Psoas muscle (tissue), 8 donors: Measurements from ENCODE around the gene RHBDD1. TPM values are rescaled to one million over a fixed set of nuclear protein-coding genes. Genes with fewer than 3 reads are reported as not detected.

ENCODE experiments used
- ATAC-seq, 4 donors: fragments of 200-7000 bp; cut with Tn5 transposase; one replicate each; pipeline ENCODE4 v1.9.1; 2020; ENCODE audit warnings: moderate library complexity in 3 of 4, mild to moderate bottlenecking in 2 of 4
- DNase-seq, 2 donors: peaks; one replicate each; pipeline ENCODE4 v3.0.0-alpha.2; 2020
- H3K27ac ChIP-seq: fragments of 200-600 bp; one replicate; pipeline ENCODE4 v1.8.0; 2022
- H3K27me3 ChIP-seq, 3 donors: fragments of 200-600 bp in 1 of 3; one replicate each; pipeline versions ENCODE4 v1.6.1 to v1.8.0; 2013 to 2022; ENCODE audit warnings: low read length in 2 of 3, mild to moderate bottlenecking in 2 of 3, moderate library complexity in 1 of 3; ENCODE audit not compliant: insufficient read depth in 3 of 3
- H3K36me3 ChIP-seq, 2 donors: fragments of 200-600 bp in 1 of 2; one replicate each; pipeline versions ENCODE4 v1.6.1 to v1.8.0; 2013 to 2022; ENCODE audit warnings: low read depth in 1 of 2, mild to moderate bottlenecking in 1 of 2, moderate library complexity in 1 of 2; ENCODE audit not compliant: insufficient read depth in 1 of 2
- H3K4me1 ChIP-seq: fragments of 200-600 bp; one replicate; pipeline ENCODE4 v1.8.0; 2022
- H3K4me3 ChIP-seq: fragments of 200-600 bp; one replicate; pipeline ENCODE4 v1.8.0; 2022; ENCODE audit warnings: mild to moderate bottlenecking
- H3K9me3 ChIP-seq: fragments of 200-600 bp; one replicate; pipeline ENCODE4 v1.8.0; 2022
- CTCF ChIP-seq: fragments of 200-600 bp; IDR thresholded peaks from one replicate; pipeline ENCODE4 v1.8.0; 2022; ENCODE audit warnings: antibody characterized with exemption
- WGBS, 3 donors: extraction: QIAGEN DNeasy Blood & Tissue Kit; methylation state at CpG; one replicate each; pipeline versions ENCODE4 v1.1.6 to v1.1.7; 2013; 5-methylcytosine and 5-hydroxymethylcytosine counted together
- intact Hi-C, 2 donors: fragments of 100-400 bp; cut with DNase I; formaldehyde crosslinking; loops; one replicate each; pipeline versions ENCODE4 v1.11.0 to v1.14.2; 2022
- polyA plus RNA-seq, 3 donors: library from polyadenylated mRNA; stranded (reverse); fragments of 200-250 nt; gene quantifications; one replicate each; pipeline ENCODE4 v1.2.3, GENCODE V29; 2013
- total RNA-seq, 4 donors: library from RNA; stranded (reverse); fragmentation: NEBNext Ultra II Directional in 2 of 4; extraction: Animal tissue kit (Norgen Biotek cat#: 25700) in 2 of 4; gene quantifications; one replicate each; pipeline versions ENCODE4 v1.2.1 to v1.2.4, GENCODE V29; 2021 to 2023
- donor health status: healthy with polysubstance abuse.
- donor health status: DM: no; HTN: no; CAD: no; lungs with moderate emphysema.
- donor health status: Bipolar disorder and iron deficiency.
- donor health status: healthy.
- donor health status: DM: yes; HTN: yes; CAD: no.
- donor health status: DM: no; HTN: no; CAD: no.
- donor health status: DM: no; HTN: no; CAD: no.
- donor health status: DM: yes; HTN: yes; CAD: no.

RHBDD1 gene
- total and polyA plus RNA-seq, 7 donors: 6.7 to 26.1 (median 17.9) TPM

DNA sequence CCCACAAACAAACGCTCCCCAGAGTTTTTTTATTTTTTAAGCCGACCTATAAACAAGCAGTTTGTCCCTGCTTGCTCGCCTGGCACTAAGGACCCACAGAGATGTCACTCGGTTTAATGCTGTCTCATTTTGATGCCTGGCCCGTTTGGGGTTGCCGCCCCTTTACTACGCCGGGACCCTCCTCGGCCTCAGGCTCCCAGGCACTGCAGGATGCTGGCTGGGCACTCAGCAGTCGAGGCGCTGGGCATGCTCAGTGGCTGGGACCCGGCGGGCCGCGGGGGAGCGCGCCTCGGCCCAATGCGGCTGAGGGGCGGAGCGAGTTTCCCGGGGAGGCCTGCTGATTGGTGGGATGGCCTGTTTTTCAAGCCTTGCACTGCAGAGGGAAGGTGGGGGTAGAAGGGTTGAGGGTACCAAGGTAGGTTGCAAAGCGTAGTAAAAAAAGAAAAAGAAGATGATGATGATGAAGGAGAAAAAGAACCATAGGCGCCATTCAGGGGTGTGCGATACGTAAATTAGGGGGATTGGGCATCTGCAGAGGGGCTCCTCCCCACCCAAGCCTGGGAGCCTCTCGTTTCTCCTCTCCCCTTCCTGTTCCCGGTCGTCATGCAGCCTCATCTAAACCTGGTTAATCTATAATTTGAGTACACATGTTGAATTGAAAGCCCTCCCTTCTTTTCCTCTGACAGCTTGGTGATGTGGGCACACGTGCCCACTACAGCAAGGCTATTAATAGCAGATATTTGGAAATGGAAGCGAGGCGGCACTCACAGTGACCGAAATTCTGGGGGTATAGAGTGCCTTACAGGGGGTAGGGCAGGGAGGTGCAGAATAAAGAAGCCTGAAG, 34.7 kb upstream of the RHBDD1 start:
- no peaks in the 10 kb centered on the region for H3K9me3 ChIP-seq
- H3K27me3 ChIP-seq: no peaks in the 10 kb centered on the region
- peak overlapping the region; percentile 99 for H3K27ac ChIP-seq
- no peaks in the 10 kb centered on the region for H3K36me3 ChIP-seq
- H3K4me3 ChIP-seq: peak overlapping the region; percentile 89
- peaks cover 27% of the 10 kb centered on the region for H3K4me1 ChIP-seq
- no peak for TF ChIP-seq CTCF
- DNase-seq (peak; percentile 66 to 78), ATAC-seq (peak in 3 of 4 donors; percentile 11 to 29 (median 26))
- intact Hi-C loops: loop anchor here (5.0 to 10.0 kb wide), 3 partner anchors 586 to 1134 kb away; no protein-coding TSS in a partner anchor
- 43 to 50% (median 50%) methylated on average over 33 of the region's 33 CpGs for WGBS, 3 donors

GRCh38 chr2:226802573-226802972, 33.3 kb upstream of the RHBDD1 start:
- H3K27ac ChIP-seq: peak overlapping the region; percentile 99
- H3K36me3 ChIP-seq: no peaks in the 10 kb centered on the region
- no peak overlapping the region for H3K4me3 ChIP-seq
- TF ChIP-seq CTCF: peak; percentile 80
- WGBS, 3 donors: 1 to 2% (median 1%) methylated on average over 4 of the region's 4 CpGs
- ATAC-seq (peak in 2 of 4 donors; percentile 21), DNase-seq (no peak)
- no peaks in the 10 kb centered on the region for H3K27me3 ChIP-seq
- H3K9me3 ChIP-seq: no peaks in the 10 kb centered on the region
- H3K4me1 ChIP-seq: peaks cover 16% of the 10 kb centered on the region
- intact Hi-C loops: loop anchor here (2.0 to 10.0 kb wide), 4 partner anchors 588 to 1135 kb away; no protein-coding TSS in a partner anchor

DNA sequence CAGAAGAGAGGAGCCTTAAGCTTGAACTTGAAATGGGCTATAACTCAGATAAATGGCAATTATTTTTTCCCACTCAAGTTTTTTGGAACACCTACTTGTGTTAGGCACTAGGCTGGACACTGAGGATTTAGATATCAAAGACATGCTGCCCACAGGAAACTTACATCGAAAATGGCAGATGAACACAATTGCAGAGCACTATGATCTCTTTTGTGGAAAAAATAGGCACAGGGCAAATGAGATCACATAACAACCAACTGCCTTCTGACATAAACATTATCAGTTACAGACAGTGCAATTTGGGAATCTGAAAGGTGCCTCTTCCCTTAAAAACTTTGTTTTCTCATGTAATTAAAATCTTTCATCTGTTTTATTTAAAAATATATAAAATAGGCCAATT, 32.4 kb upstream of the RHBDD1 start:
- Histone ChIP-seq H3K4me1 (peaks cover 15% of the 10 kb centered on the region), H3K36me3 (no peaks in the 10 kb centered on the region), H3K27me3 (no peaks in the 10 kb centered on the region), H3K4me3 (no peak overlapping the region), H3K9me3 (no peaks in the 10 kb centered on the region), H3K27ac (no peak overlapping the region)
- intact Hi-C loops: loop anchor here (2.0 to 10.0 kb wide), 4 partner anchors 589 to 1136 kb away; no protein-coding TSS in a partner anchor
- 38 to 66% (median 55%) methylated on average over 1 of the region's 1 CpG for WGBS, 3 donors
- ATAC-seq (no peak), DNase-seq (no peak)
- no peak for TF ChIP-seq CTCF

- no peaks in the 10 kb centered on the region for H3K9me3 ChIP-seq
- WGBS, 3 donors: 90 to 100% (median 96%) methylated on average over 1 of the region's 1 CpG
- intact Hi-C loops: loop anchor here in 1 of 2 donors (5.0 kb wide), 1 partner anchor 169 kb away; no protein-coding TSS in a partner anchor
- DNase-seq (no peak), ATAC-seq (no peak)
- H3K27me3 ChIP-seq: no peaks in the 10 kb centered on the region
- H3K36me3 ChIP-seq: no peaks in the 10 kb centered on the region
- H3K4me3 ChIP-seq: no peak overlapping the region
- H3K27ac ChIP-seq: no peak overlapping the region
- TF ChIP-seq CTCF: no peak
- no peaks in the 10 kb centered on the region for H3K4me1 ChIP-seq
Observed at GRCh38 chr2:226813148-226813701, 22.6 kb upstream of the RHBDD1 start.
